M059J (cell line): ENCODE data around the gene OR5AL1. TPM values are rescaled to one million over a fixed set of nuclear protein-coding genes. Genes with fewer than 3 reads are reported as not detected.
"Not testable (repeated sequence)": the region's sequence is repeated elsewhere in the genome, so short reads cannot be mapped to it uniquely, and the experiment has no call there.

ENCODE experiments used
- DNase-seq: peaks from one replicate; pipeline ENCODE4 v3.0.0-alpha.2; 2012; ENCODE audit warnings: low read depth
- total RNA-seq: library from RNA; depleted of rRNA; stranded (reverse); fragments of >200 nt; shearing (Covaris generic); gene quantifications from 2 replicates; pipeline ENCODE4 v1.2.3, GENCODE V29; 2014; rRNA removed

The OR5AL1 gene
- total RNA-seq, result not detected in 2 replicates

DNA sequence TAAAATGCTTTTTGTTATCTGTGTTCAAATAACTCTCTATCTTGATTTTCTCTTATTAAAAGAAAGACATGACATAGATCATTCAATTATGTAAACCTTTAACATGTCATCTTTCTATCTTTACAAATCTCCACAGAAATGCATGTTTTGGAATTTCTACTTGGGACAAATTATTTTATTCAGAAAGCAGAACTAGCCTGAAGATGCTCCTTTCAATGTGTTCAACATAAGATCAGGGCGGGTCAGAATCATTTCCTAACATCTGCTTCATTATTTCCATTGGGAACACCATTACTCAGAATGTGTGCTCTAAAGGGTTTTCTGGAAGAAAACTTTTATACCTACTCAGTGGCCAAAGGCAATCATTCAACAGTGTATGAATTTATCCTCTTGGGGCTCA, at the start of gene OR5AL1:
OR5AL1 (plus strand) TSS at position 301 of the 400 bp plus-strand sequence.
- DNase-seq, result no peak

DNA sequence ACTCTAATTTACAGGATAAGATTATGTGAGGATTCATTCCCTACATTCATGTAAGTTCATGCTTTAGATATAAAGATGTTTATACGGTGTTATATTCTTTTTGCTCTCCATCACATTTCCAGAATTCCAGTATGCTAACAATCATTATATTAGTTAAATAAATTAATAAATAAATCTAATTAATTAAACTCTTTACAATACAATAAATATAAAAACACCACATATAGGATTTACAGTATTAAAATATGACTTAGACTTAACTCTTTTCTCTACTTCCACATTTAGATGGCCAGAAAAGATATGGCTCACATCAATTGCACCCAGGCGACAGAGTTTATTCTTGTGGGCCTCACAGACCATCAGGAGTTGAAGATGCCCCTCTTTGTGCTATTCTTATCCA, 37.2 kb upstream of the OR5AL1 start, which contains the start of gene OR8U1:
OR8U1 (plus strand) TSS at position 301 of the 400 bp plus-strand sequence; CDS start at position 301, 0 bp downstream.
- DNase-seq, result no peak

DNA sequence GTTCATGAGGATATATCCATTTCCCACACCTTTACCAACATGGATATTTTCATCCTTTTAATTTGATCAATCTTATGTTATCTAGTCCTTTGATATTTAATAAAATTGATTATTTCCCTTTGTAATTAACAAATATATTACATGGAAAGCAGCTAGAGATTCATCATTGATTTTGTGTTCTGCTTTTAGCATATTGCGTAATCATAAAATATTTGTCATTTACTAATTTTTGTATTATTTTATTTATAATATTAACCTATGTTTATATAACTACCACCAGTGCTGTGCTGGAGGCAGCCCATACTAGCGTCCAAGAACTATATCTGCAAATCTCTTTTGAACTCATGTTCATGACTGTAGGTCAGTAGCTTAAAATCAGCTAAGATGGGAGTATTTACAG, 32.4 kb upstream of the OR5AL1 start:
- DNase-seq, result no peak

DNA sequence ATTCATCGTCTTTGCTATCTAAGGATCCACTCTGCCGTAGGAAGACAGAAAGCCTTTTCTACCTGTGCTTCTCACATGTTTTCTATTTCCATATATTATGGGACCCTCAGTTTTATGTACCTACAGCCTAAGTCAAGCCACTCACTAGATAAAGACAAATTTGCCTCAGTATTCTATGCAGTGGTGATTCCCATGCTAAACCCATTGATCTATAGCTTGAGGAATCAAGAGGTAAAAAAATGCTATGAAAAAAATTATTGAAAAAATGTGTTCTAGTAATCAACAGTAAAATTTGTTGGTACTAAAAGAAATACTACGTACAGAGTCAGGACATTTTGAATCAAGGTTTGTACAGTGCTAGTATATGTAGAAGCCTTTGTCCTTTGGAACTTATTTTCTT, 18.1 kb upstream of the OR5AL1 start:
- DNase-seq, result no peak

DNA sequence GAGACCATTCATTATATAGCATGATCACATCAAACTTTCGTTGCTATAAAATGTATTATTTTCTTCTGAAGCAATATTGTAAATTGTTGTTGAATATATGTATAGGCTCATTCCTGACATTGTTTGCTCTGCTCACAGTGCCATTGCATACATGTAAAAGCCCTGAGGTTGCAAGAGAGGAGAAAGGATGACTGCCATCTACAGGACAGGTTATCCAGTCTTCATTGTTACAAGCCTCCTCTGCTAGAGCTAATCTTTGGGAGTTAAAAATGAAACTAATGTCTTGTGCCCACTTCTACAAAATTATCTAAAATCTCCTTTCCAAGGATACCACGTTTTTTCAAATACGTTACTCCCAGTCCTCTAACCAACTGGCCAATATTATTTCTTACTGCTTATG, 16.4 kb upstream of the OR5AL1 start:
- DNase-seq, result no peak

DNA sequence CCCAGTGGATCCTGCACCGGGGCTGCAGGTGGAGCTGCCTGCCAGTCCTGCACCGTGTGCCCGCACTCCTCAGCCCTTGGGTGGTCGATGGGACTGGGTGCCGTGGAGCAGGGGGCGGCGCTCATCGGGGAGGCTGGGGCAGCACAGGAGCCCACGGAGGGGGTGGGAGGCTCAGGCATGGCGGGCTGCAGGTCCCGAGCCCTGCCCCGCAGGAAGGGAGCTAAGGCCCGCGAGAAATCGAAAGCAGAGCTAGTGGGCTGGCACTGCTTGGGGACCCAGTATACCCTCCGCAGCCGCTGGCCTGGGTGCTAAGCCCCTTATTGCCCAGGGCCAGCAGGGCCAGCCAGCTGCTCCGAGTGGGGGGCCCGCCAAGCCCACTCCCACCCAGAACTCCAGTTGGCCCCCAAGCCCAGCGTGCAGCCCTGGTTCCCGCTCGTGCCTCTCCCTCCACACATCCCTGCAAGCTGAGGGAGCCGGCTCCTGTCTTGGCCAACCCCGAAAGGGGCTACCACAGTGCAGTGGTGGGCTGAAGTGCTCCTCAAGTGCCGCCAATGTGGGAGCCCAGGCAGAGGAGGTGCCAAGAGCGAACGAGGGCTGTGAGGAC, 10.5 kb upstream of the OR5AL1 start:
- DNase-seq, result not testable (repeated sequence)

DNA sequence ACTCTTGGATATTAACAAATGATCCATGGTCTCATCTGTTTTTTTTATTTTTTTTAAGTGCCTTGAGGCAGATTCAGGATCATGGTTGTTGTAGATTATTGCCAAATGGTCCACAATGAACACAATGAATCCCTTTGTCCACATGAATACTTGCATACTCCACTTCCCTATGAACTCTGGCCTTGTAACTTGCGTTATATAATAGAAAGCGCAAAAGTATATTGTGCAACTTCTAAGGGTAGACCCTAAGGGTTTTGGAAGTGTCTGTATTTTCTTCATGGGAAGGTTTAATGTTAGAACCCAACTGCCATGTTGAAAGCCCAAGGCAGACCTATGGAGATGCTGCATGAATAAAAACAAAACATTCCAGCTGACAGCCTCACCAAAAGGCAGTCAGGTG, 8.1 kb upstream of the OR5AL1 start:
- no peak for DNase-seq

DNA sequence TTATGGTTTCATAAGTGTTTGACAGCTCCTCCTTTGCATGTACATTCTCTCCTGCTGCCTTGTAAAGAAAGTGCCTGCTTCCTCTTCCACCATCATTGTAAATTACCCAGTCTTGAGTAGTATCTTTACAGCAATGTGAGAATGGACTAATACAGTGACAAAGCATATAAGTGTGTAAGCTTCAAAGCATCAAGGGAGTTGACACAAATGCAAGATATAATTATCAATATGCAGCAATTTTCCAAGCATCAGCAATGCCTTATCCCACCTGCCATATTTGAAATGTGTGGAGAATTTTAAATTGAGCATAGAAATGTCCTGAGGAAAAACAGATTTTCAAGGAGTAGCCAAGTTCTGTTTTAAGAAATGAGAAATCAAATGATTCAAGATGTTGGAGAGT, 1.7 kb upstream of the OR5AL1 start:
- no peak for DNase-seq

DNA sequence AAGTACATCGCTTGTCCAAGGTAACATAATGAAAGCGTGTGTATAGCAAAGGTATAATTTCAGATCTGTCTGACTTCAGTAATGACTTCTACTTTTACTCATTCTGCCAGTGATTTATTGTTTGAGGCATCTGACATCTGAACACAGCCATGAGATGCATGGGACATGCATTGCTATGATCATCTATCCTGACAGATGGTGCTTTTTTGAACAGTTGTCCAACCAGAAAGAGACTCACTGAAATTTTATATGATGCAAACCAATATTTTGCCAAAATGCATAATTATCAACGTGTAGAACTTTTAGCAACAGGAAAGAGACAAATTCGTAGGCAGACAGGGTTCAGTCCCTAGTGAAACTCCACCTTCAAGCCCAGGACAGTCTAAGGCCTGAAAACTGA, 41.0 kb downstream of the OR5AL1 start:
- no peak for DNase-seq

DNA sequence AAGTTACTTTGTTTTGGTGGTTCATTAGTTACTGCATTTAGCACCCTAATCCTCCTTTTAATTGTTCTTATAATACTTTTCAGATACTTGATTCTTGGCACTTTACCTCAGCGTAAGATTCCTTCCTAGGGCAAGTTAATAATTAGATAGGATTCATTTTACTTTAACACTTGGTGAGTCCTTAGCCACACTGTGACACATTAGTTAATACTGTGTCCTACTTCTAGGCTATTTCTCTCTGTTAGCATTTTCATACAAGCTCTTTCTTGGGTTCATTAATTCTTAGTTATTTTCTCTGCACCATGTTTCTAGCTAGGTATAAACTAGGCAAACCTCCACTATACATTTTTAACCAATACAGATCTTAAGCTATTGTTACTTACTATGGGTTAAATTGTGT, 44.6 kb downstream of the OR5AL1 start:
- DNase-seq, result no peak

Other genes starting within 250 kb of the OR5AL1 start
- not detected in 2 replicates for gene OR5J2, start 236.1 kb upstream of the OR5AL1 start, total RNA-seq
- gene OR5T2, start 178.4 kb upstream of the OR5AL1 start, total RNA-seq, result not detected in 2 replicates
- not detected in 2 replicates for gene OR5T3, start 160.4 kb upstream of the OR5AL1 start, total RNA-seq
- gene OR5T1, start 138.5 kb upstream of the OR5AL1 start, total RNA-seq, result not detected in 2 replicates
- gene OR8H1, start 120.4 kb upstream of the OR5AL1 start, total RNA-seq, result not detected in 2 replicates
- not detected in 2 replicates for gene OR8K3, start 97.6 kb upstream of the OR5AL1 start, total RNA-seq
- gene OR8K1, start 66.7 kb upstream of the OR5AL1 start, total RNA-seq, result not detected in 2 replicates
- gene OR8J1, start 58.4 kb upstream of the OR5AL1 start, total RNA-seq, result not detected in 2 replicates
- not detected in 2 replicates for gene OR8U1, start 37.1 kb upstream of the OR5AL1 start, total RNA-seq
- gene OR5M3, start 60.7 kb downstream of the OR5AL1 start, total RNA-seq, result not detected in 2 replicates
- not detected in 2 replicates for gene OR5M8, start 78.7 kb downstream of the OR5AL1 start, total RNA-seq
- not detected in 2 replicates for gene OR5M11, start 130.6 kb downstream of the OR5AL1 start, total RNA-seq
- not detected in 2 replicates for gene OR5M10, start 165.0 kb downstream of the OR5AL1 start, total RNA-seq
- gene OR5M1, start 202.2 kb downstream of the OR5AL1 start, total RNA-seq, result not detected in 2 replicates
- not detected in 2 replicates for gene OR5AP2, start 229.7 kb downstream of the OR5AL1 start, total RNA-seq